ENCODE data around the gene VPS8. TPM values are rescaled to one million over a fixed set of nuclear protein-coding genes. Genes with fewer than 3 reads are reported as not detected.

Gene VPS8
- total RNA-seq, 3 donors from 2014 or later = 52.2 to 86.3 (median 61.9) TPM

- Histone ChIP-seq H3K27me3 (no peaks in the 10 kb centered on the region), H3K4me1 (no peaks in the 10 kb centered on the region), H3K27ac (no peak overlapping the region), H3K36me3 (no peaks in the 10 kb centered on the region), H3K4me3 (no peak overlapping the region), H3K9me3 (no peaks in the 10 kb centered on the region)
- intact Hi-C loops (cut with DNase I; ENCODE audit: low total_unique reads) = no loop called here
- no peak for DNase-seq (ENCODE audit: low spot score in 2 of 2)
- TF ChIP-seq CTCF (IDR thresholded peaks at IDR 0.05) (no peak), POLR2AphosphoS5 (IDR thresholded peaks at IDR 0.05) (no peak)
Observed at GRCh38 chr3:184836090-184836822, 24.3 kb downstream of the VPS8 start.

- Histone ChIP-seq H3K27ac (no peak overlapping the region), H3K36me3 (no peaks in the 10 kb centered on the region), H3K4me3 (no peak overlapping the region), H3K4me1 (no peaks in the 10 kb centered on the region), H3K27me3 (no peaks in the 10 kb centered on the region), H3K9me3 (no peaks in the 10 kb centered on the region)
- no peak for TF ChIP-seq POLR2A (IDR thresholded peaks at IDR 0.05)
- no peak for TF ChIP-seq CTCF (IDR thresholded peaks at IDR 0.05)
- TF ChIP-seq POLR2AphosphoS5 (IDR thresholded peaks at IDR 0.05) = no peak
- intact Hi-C loops (cut with DNase I; ENCODE audit: low total_unique reads) = no loop called here
- no peak for DNase-seq (ENCODE audit: low spot score in 2 of 2)
Observed at GRCh38 chr3:184842433-184842832, 30.5 kb downstream of the VPS8 start.

- peaks cover under 1% of the 10 kb centered on the region for H3K36me3 ChIP-seq
- H3K4me3 ChIP-seq = no peak overlapping the region
- H3K9me3 ChIP-seq = no peaks in the 10 kb centered on the region
- TF ChIP-seq POLR2A (IDR thresholded peaks at IDR 0.05) (no peak), CTCF (IDR thresholded peaks at IDR 0.05) (no peak), POLR2AphosphoS5 (IDR thresholded peaks at IDR 0.05) (no peak)
- intact Hi-C loops (cut with DNase I; ENCODE audit: low total_unique reads) = no loop called here
- no peaks in the 10 kb centered on the region for H3K27me3 ChIP-seq
- H3K4me1 ChIP-seq = no peaks in the 10 kb centered on the region
- DNase-seq (ENCODE audit: low spot score in 2 of 2) = no peak
- no peak overlapping the region for H3K27ac ChIP-seq
Observed at GRCh38 chr3:184845819-184846218, 33.9 kb downstream of the VPS8 start.

GRCh38 chr3:184846496-184846895, 34.5 kb downstream of the VPS8 start:
- Histone ChIP-seq H3K27me3 (no peaks in the 10 kb centered on the region), H3K4me1 (no peaks in the 10 kb centered on the region), H3K9me3 (no peaks in the 10 kb centered on the region), H3K36me3 (peaks cover 5% of the 10 kb centered on the region), H3K27ac (no peak overlapping the region), H3K4me3 (no peak overlapping the region)
- DNase-seq (ENCODE audit: low spot score in 2 of 2) = no peak
- intact Hi-C loops (cut with DNase I; ENCODE audit: low total_unique reads) = no loop called here
- TF ChIP-seq CTCF (IDR thresholded peaks at IDR 0.05) (no peak), POLR2AphosphoS5 (IDR thresholded peaks at IDR 0.05) (no peak), POLR2A (IDR thresholded peaks at IDR 0.05) (no peak)

DNA sequence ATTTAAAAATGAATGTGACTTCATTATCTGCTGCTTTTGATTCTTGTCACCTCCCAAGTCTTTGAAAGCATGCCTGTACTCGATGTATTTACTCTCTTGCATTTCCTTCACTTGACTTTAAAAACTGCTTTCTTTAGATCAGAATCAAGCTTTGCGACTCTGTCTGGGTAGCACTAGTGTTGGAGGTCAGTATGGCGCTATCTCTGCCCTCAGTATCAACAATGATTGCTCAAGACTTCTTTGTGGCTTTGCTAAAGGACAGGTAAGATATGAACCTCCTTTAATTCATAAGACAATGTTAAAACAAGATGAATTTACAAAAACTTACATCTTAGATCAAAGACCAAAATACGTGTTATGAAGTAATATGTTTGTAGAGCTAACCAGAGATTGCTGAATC, 37.0 kb downstream of the VPS8 start:
- H3K36me3 ChIP-seq = peaks cover 5% of the 10 kb centered on the region
- no peaks in the 10 kb centered on the region for H3K9me3 ChIP-seq
- no peaks in the 10 kb centered on the region for H3K27me3 ChIP-seq
- TF ChIP-seq POLR2A (IDR thresholded peaks at IDR 0.05) (no peak), CTCF (IDR thresholded peaks at IDR 0.05) (no peak), POLR2AphosphoS5 (IDR thresholded peaks at IDR 0.05) (no peak)
- no peak overlapping the region for H3K27ac ChIP-seq
- no peak overlapping the region for H3K4me3 ChIP-seq
- H3K4me1 ChIP-seq = no peaks in the 10 kb centered on the region
- no peak for DNase-seq (ENCODE audit: low spot score in 2 of 2)
- intact Hi-C loops (cut with DNase I; ENCODE audit: low total_unique reads) = no loop called here

Data from breast epithelium (tissue), 4 donors.